GM12878 (cell line): Measurements from ENCODE around the gene FGF12. TPM values are rescaled to one million over a fixed set of nuclear protein-coding genes. Genes with fewer than 3 reads are reported as not detected.

Experiments
- ATAC-seq: fragments of 200-7000 bp; cut with Tn5 transposase; 3 replicates; pipeline ENCODE4 v1.9.1; 2020; ENCODE audit warnings: mild to moderate bottlenecking, moderate library complexity
- BruUV-seq: library from RNA; stranded (reverse); fragments of 400-500 nt; replicated peaks from 2 replicates; lab custom pipeline; 2021; lab: Mats Ljungman, UMichigan
- CTCF ChIA-PET: fragments of 300-600 bp; sonication (Branson Sonifier 250); formaldehyde crosslinking; extraction: SDS; loops from one replicate; lab custom pipeline; 2021; ENCODE audit warnings: inconsistent platforms; lab: Yijun Ruan, JAX
- POLR2A ChIA-PET: fragments of 350-600 bp; formaldehyde crosslinking; extraction: SDS; loops from one replicate; lab custom pipeline; 2021; ENCODE audit warnings: inconsistent platforms; lab: Charles Lee
- RAD21 ChIA-PET: fragments of 300-600 bp; sonication (Branson Sonifier 250); formaldehyde crosslinking; loops from one replicate; lab custom pipeline; 2023; ENCODE audit warnings: antibody characterized with exemption; ENCODE audit not compliant: unreplicated experiment; lab: Charles Lee
- SMC1A ChIA-PET: fragments of 300-600 bp; sonication (Branson Sonifier 250); formaldehyde crosslinking; loops from one replicate; lab custom pipeline; 2023; ENCODE audit not compliant: unreplicated experiment, uncharacterized antibody; lab: Charles Lee
- DNase-seq: peaks from one replicate; pipeline ENCODE4 v3.0.0-alpha.2; 2011; ENCODE audit warnings: low read depth, low spot score
- FAIRE-seq: peaks from 3 replicates; lab custom pipeline; 2011; peaks lifted over from hg19 to GRCh38; lab: Jason Lieb, UNC
- H2AFZ ChIP-seq: 2 replicates; pipeline ENCODE4 v1.6.0; 2011; ENCODE audit warnings: low read depth, low read length, control low read depth; ENCODE audit not compliant: control insufficient read depth
- H3K27ac ChIP-seq: 2 replicates; pipeline ENCODE4 v1.5.1; 2011; ENCODE audit warnings: control low read depth; ENCODE audit not compliant: control insufficient read depth, insufficient read depth
- H3K27me3 ChIP-seq, 2 experiments: replicated peaks in 1 of 2; 2 replicates each; pipeline versions ENCODE4 v1.6.0 to v1.6.1; 2011; ENCODE audit warnings: low read length in 1 of 2; ENCODE audit not compliant: control insufficient read depth in 2 of 2, insufficient read depth in 2 of 2
- H3K36me3 ChIP-seq, 2 experiments: 2 replicates each; pipeline ENCODE4 v1.5.1; 2011; ENCODE audit warnings: low read length in 1 of 2; ENCODE audit not compliant: control insufficient read depth in 2 of 2, insufficient read depth in 2 of 2
- H3K4me1 ChIP-seq: 2 replicates; pipeline ENCODE4 v1.6.1; 2011; ENCODE audit warnings: mild to moderate bottlenecking, low read length, moderate library complexity, mixed read lengths; ENCODE audit not compliant: control insufficient read depth, insufficient read depth
- H3K4me2 ChIP-seq: 2 replicates; pipeline ENCODE4 v1.6.0; 2011; ENCODE audit warnings: control low read depth; ENCODE audit not compliant: control insufficient read depth, insufficient read depth
- H3K4me3 ChIP-seq: fragments of 200-600 bp; sonication (generic); 2 replicates; pipeline ENCODE4 v1.5.1; 2016
- H3K79me2 ChIP-seq: 2 replicates; pipeline ENCODE4 v1.6.0; 2011; ENCODE audit warnings: low read length; ENCODE audit not compliant: control insufficient read depth, insufficient read depth
- H3K9ac ChIP-seq: 2 replicates; pipeline ENCODE4 v1.8.0; 2011; ENCODE audit warnings: low read length, control low read depth, mixed read lengths; ENCODE audit not compliant: control insufficient read depth, insufficient read depth
- H3K9me3 ChIP-seq: replicated peaks from 3 replicates; pipeline ENCODE4 v1.5.1; 2011; ENCODE audit warnings: mild to moderate bottlenecking, low read length; ENCODE audit not compliant: control insufficient read depth, insufficient read depth
- H4K20me1 ChIP-seq: 2 replicates; pipeline ENCODE4 v1.6.0; 2011; ENCODE audit not compliant: control insufficient read depth, insufficient read depth
- CBFB ChIP-seq: IDR thresholded peaks from 2 replicates; pipeline ENCODE4 v1.6.1; 2016; ENCODE audit warnings: antibody characterized with exemption, low read depth
- FOS ChIP-seq: IDR thresholded peaks from 3 replicates; pipeline ENCODE4 v1.6.1; 2011; ENCODE audit warnings: borderline replicate concordance; ENCODE audit not compliant: insufficient read length; ENCODE audit errors: extremely low read depth
- MEF2A ChIP-seq: IDR thresholded peaks from 2 replicates; pipeline ENCODE4 v1.6.1; 2011; ENCODE audit warnings: low read depth, mild to moderate bottlenecking, low read length, moderate library complexity; ENCODE audit not compliant: insufficient read depth
- RCOR1 ChIP-seq: conservative IDR thresholded peaks from 2 replicates; pipeline ENCODE4 v1.6.1; 2012; ENCODE audit warnings: low read depth, low read length, improper control_type of control experiment
- SIX5 ChIP-seq: IDR thresholded peaks from 2 replicates; pipeline ENCODE4 v1.6.1; 2011; ENCODE audit warnings: mild to moderate bottlenecking, low read depth, low read length, moderate library complexity; ENCODE audit not compliant: severe bottlenecking
- SMC3 ChIP-seq: IDR thresholded peaks from 2 replicates; pipeline ENCODE4 v1.6.1; 2011; ENCODE audit warnings: low read length, improper control_type of control experiment, borderline replicate concordance
- YBX1 ChIP-seq: fragments of 450-650 bp; IDR thresholded peaks from 2 replicates; pipeline ENCODE4 v1.6.1; 2016; ENCODE audit warnings: antibody characterized with exemption
- ZBTB4 ChIP-seq: fragments of 450-650 bp; formaldehyde crosslinking; IDR thresholded peaks from 2 replicates; pipeline ENCODE4 v1.4.0; 2022; ENCODE audit warnings: mild to moderate bottlenecking, moderate library complexity
- ZNF207 ChIP-seq: fragments of 450-650 bp; IDR thresholded peaks from 2 replicates; pipeline ENCODE4 v1.6.1; 2014; ENCODE audit warnings: antibody characterized with exemption, mild to moderate bottlenecking, borderline replicate concordance
- WGBS: methylation state at CpG from one replicate; pipeline ENCODE4 v1.1.6; 2016; ENCODE audit warnings: low lambda C conversion rate; ENCODE audit not compliant: insufficient replicate concordance, insufficient coverage; ENCODE audit errors: missing lambda C conversion rate; 5-methylcytosine and 5-hydroxymethylcytosine counted together
- in situ Hi-C: fragments of 300-500 bp; cut with MboI; formaldehyde crosslinking; loops from 9 replicates; pipeline ENCODE4 v1.14.3; 2018; ENCODE audit warnings: mixed read lengths
- intact Hi-C: fragments of 100-400 bp; cut with micrococcal nuclease; formaldehyde crosslinking; loops from one replicate; pipeline ENCODE4 v1.14.2; 2022; ENCODE audit not compliant: unreplicated experiment
- polyA plus RNA-seq, 11 experiments: library from polyadenylated mRNA; depleted of rRNA in 4 of 11; unstranded in 6 of 11; stranded (reverse) in 5 of 11; fragments of >200 nt; fragmentation: Nextera tagmentation in 4 of 11; fragmentation: Illumina TruSeq in 1 of 11; extraction: Ambion mirVana in 4 of 11; extraction: Trizol in 1 of 11; gene quantifications; 1 replicate in 1 of 11; 2 replicates in 10 of 11; pipeline versions ENCODE4 v1.2.1 to v1.2.3, GENCODE V29; 2011 to 2016; ENCODE audit warnings: inconsistent platforms in 2 of 11, missing spikeins in 2 of 11, low read depth in 1 of 11
- total RNA-seq, 4 experiments: library from RNA; depleted of rRNA in 3 of 4; stranded (reverse); fragments of >200 nt in 3 of 4; fragmentation: Illumina TruSeq in 1 of 4; extraction: Trizol in 1 of 4; gene quantifications; 2 replicates each; pipeline versions ENCODE4 v1.2.1 to v1.2.3, GENCODE V29; 2013 to 2021

FGF12 gene
- total and polyA plus RNA-seq, 10 of the 15 experiments (the other 5 are each of a cell fraction or from before 2014, with no cell fraction given): 0.03 to 0.43 (median 0.13) TPM; not detected in 7

GRCh38 chr3:192260116-192261010 lies 467.0 kb downstream of the FGF12 start:
- ChIA-PET RAD21 (no interaction called here), SMC1A (interaction anchor here (0.9 kb wide), 1 partner anchor 17 kb away, joined by 3 read pairs; no protein-coding TSS in a partner anchor)
- Histone ChIP-seq H3K9me3 (no peaks in the 10 kb centered on the region), H3K9ac (no peak overlapping the region), H3K4me2 (no peak overlapping the region), H3K27ac (no peak overlapping the region), H2AFZ (no peak overlapping the region), H3K4me3 (no peak overlapping the region), H3K4me1 (no peaks in the 10 kb centered on the region)
- 83% methylated on average over 5 of the region's 5 CpGs for WGBS
- in situ Hi-C loops (no loop called here), intact Hi-C loops (no loop called here)
- BruUV-seq: no TSS peak
- no peak for TF ChIP-seq ZBTB4 (CRISPR knock-in tag)
- no peak for TF ChIP-seq YBX1
- TF ChIP-seq SIX5: no peak
- TF ChIP-seq MEF2A: no peak
- no peak for TF ChIP-seq RCOR1
- no peak for TF ChIP-seq ZNF207
- TF ChIP-seq SMC3: no peak
- no peak for TF ChIP-seq FOS
- no peak for TF ChIP-seq CBFB
- TF ChIP-seq, all 136 proteins: peak for 0
- FAIRE-seq: no peak
- H3K27me3 ChIP-seq: no peaks in the 10 kb centered on the region
- POLR2A ChIA-PET: no interaction called here
- no peaks in the 10 kb centered on the region for H3K79me2 ChIP-seq
- ATAC-seq: no peak
- no peak for DNase-seq
- no peaks in the 10 kb centered on the region for H3K36me3 ChIP-seq
- CTCF ChIA-PET: interaction anchor here (0.6 kb wide), 1 partner anchor 32 kb away, joined by 3 read pairs; no protein-coding TSS in a partner anchor
- no peaks in the 10 kb centered on the region for H4K20me1 ChIP-seq
